Measurements from ENCODE around the gene MAP3K13.

MAP3K13 gene

GRCh38 chr3:185521349-185522138, 158.6 kb downstream of the MAP3K13 start:
- DNase-seq = no peak

- DNase-seq = no peak
These were observed 163.5 kb downstream of the MAP3K13 start for GRCh38 chr3:185526349-185526951.

- DNase-seq = no peak
These were observed 164.4 kb downstream of the MAP3K13 start for GRCh38 chr3:185527364-185527763.

GRCh38 chr3:185528532-185528931, 165.6 kb downstream of the MAP3K13 start:
- no peak for DNase-seq

- no peak for DNase-seq
These were observed 167.9 kb downstream of the MAP3K13 start for GRCh38 chr3:185530856-185531255.

GRCh38 chr3:185532901-185533300, 170.0 kb downstream of the MAP3K13 start:
- DNase-seq = no peak

- DNase-seq = no peak
These were observed 171.6 kb downstream of the MAP3K13 start for GRCh38 chr3:185534511-185534910.

- DNase-seq = peak; percentile 39 to 61
These were observed 174.5 kb downstream of the MAP3K13 start for GRCh38 chr3:185537369-185537970.

All from activated CD4-positive, alpha-beta T cell treated with anti-CD3 and anti-CD28 coated beads, Interleukin-2, amount 50 U/mL, for 48 hours (primary cell).